Measurements from ENCODE around the gene PAX1.

DNA sequence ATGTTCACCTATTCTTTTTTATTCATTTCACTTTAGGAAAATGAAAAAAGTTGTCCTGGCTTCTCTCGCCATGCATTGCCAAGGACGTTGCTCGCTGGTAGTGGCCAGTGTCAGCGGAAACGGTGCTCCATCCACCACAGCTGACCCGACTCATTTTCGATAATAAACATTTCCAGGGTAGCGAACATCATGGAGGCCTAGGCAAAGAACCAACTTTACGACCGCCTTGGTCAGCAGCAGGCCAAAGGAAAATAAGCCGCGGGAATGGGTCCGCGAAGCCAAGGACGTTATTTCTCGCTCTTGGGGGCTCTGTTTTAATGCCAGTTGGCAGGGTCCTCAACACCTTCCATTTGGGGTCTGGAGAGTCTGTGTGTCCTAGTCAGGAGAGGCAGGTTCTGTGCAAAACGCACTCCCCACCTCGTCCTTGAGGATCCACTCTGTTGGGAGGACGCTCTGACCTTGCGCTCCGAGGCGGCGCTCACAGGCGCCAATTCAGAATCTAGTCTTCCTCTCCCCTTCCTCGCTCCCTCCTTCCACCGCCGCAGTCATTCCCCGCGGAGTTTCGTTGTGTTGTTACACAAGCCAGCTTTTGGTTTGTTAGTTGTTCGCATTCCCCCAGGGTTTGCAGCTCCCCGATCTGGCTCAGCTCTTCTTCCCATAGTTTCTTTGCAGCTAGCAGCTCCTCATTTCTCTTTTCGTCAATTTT, 4.1 kb upstream of the PAX1 start:
- TF ChIP-seq SP1 (CRISPR knock-in tag; conservative IDR thresholded peaks at IDR 0.05), result no peak
- TF ChIP-seq, protein P1, sequence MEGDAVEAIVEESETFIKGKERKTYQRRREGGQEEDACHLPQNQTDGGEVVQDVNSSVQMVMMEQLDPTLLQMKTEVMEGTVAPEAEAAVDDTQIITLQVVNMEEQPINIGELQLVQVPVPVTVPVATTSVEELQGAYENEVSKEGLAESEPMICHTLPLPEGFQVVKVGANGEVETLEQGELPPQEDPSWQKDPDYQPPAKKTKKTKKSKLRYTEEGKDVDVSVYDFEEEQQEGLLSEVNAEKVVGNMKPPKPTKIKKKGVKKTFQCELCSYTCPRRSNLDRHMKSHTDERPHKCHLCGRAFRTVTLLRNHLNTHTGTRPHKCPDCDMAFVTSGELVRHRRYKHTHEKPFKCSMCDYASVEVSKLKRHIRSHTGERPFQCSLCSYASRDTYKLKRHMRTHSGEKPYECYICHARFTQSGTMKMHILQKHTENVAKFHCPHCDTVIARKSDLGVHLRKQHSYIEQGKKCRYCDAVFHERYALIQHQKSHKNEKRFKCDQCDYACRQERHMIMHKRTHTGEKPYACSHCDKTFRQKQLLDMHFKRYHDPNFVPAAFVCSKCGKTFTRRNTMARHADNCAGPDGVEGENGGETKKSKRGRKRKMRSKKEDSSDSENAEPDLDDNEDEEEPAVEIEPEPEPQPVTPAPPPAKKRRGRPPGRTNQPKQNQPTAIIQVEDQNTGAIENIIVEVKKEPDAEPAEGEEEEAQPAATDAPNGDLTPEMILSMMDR (IDR thresholded peaks at IDR 0.05), result no peak
- TF ChIP-seq TP53 (CRISPR knock-in tag; IDR thresholded peaks at IDR 0.05), result no peak
- TF ChIP-seq, protein P2, sequence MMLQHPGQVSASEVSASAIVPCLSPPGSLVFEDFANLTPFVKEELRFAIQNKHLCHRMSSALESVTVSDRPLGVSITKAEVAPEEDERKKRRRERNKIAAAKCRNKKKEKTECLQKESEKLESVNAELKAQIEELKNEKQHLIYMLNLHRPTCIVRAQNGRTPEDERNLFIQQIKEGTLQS (CRISPR knock-in tag; conservative IDR thresholded peaks at IDR 0.05), result no peak
- no peak for TF ChIP-seq CBFB (CRISPR knock-in tag; IDR thresholded peaks at IDR 0.05; ENCODE audit: low read depth)
- TF ChIP-seq NR2C2 (CRISPR knock-in tag; IDR thresholded peaks at IDR 0.05), result no peak
- TF ChIP-seq RORB (CRISPR knock-in tag; IDR thresholded peaks at IDR 0.05), result no peak

Data from WTC11 (cell line).